ENCODE measurements around the gene TRAF1.

The TRAF1 gene

GRCh38 chr9:120942186-120943001 lies 15.8 kb upstream of the TRAF1 start:
- no peak overlapping the region for H3K4me3 ChIP-seq (ENCODE audit: insufficient read depth, low read length, poor library complexity, severe bottlenecking)
- H3K36me3 ChIP-seq (ENCODE audit: low read length) = no peaks in the 10 kb centered on the region
- H3F3A ChIP-seq (ENCODE audit: insufficient read depth) = no peaks in the 10 kb centered on the region; the same call in 1 of the 2 replicates
- no peak for TF ChIP-seq CTCF (IDR thresholded peaks at IDR 0.05; ENCODE audit: insufficient read depth, low read length, poor library complexity, severe bottlenecking)
- no peak for TF ChIP-seq EZH2phosphoT487 (conservative IDR thresholded peaks at IDR 0.05; ENCODE audit: low read length)
- H4K20me1 ChIP-seq (ENCODE audit: low read depth, low read length) = no peaks in the 10 kb centered on the region
- no peaks in the 10 kb centered on the region for H3K27me3 ChIP-seq (ENCODE audit: low read length)
- no peak overlapping the region for H3K4me2 ChIP-seq (ENCODE audit: low read depth, low read length, poor library complexity, severe bottlenecking)
- no peak overlapping the region for H3K27ac ChIP-seq (ENCODE audit: low read depth, low read length)
- H3K9me2 ChIP-seq (replicated peaks; ENCODE audit: insufficient read depth, low read length) = no peaks in the 10 kb centered on the region
- no peak overlapping the region for H2AFZ ChIP-seq (ENCODE audit: low read depth, low read length, severe bottlenecking)
- H3K9ac ChIP-seq (ENCODE audit: low read length) = no peak overlapping the region
- H3K79me2 ChIP-seq (ENCODE audit: insufficient read depth, low read length) = no peaks in the 10 kb centered on the region
- H3K9me3 ChIP-seq (ENCODE audit: insufficient read depth, low read length) = no peaks in the 10 kb centered on the region

GRCh38 chr9:120941046-120941770 lies 14.6 kb upstream of the TRAF1 start:
- Histone ChIP-seq H3K4me3 (ENCODE audit: insufficient read depth, low read length, poor library complexity, severe bottlenecking) (no peak overlapping the region), H3K9ac (ENCODE audit: low read length) (no peak overlapping the region), H3K4me2 (ENCODE audit: low read depth, low read length, poor library complexity, severe bottlenecking) (no peak overlapping the region), H3F3A (ENCODE audit: insufficient read depth) (peaks cover 7% of the 10 kb centered on the region), H3K27me3 (ENCODE audit: low read length) (no peaks in the 10 kb centered on the region), H3K79me2 (ENCODE audit: insufficient read depth, low read length) (no peaks in the 10 kb centered on the region), H3K9me3 (ENCODE audit: insufficient read depth, low read length) (no peaks in the 10 kb centered on the region), H3K9me2 (replicated peaks; ENCODE audit: insufficient read depth, low read length) (no peaks in the 10 kb centered on the region), H2AFZ (ENCODE audit: low read depth, low read length, severe bottlenecking) (no peak overlapping the region), H3K27ac (ENCODE audit: low read depth, low read length) (no peak overlapping the region), H3K36me3 (ENCODE audit: low read length) (no peaks in the 10 kb centered on the region), H4K20me1 (ENCODE audit: low read depth, low read length) (no peaks in the 10 kb centered on the region)
- TF ChIP-seq EZH2phosphoT487 (conservative IDR thresholded peaks at IDR 0.05; ENCODE audit: low read length) = no peak

- Histone ChIP-seq H3K27me3 (ENCODE audit: low read length) (no peaks in the 10 kb centered on the region), H3K4me2 (ENCODE audit: low read depth, low read length, poor library complexity, severe bottlenecking) (no peak overlapping the region), H2AFZ (ENCODE audit: low read depth, low read length, severe bottlenecking) (no peak overlapping the region), H3K9ac (ENCODE audit: low read length) (no peak overlapping the region), H3K36me3 (ENCODE audit: low read length) (no peaks in the 10 kb centered on the region), H3K27ac (ENCODE audit: low read depth, low read length) (no peak overlapping the region), H3F3A (ENCODE audit: insufficient read depth) (peaks cover 14% of the 10 kb centered on the region), H3K9me2 (replicated peaks; ENCODE audit: insufficient read depth, low read length) (no peaks in the 10 kb centered on the region), H3K9me3 (ENCODE audit: insufficient read depth, low read length) (no peaks in the 10 kb centered on the region), H4K20me1 (ENCODE audit: low read depth, low read length) (no peaks in the 10 kb centered on the region), H3K4me3 (ENCODE audit: insufficient read depth, low read length, poor library complexity, severe bottlenecking) (no peak overlapping the region), H3K79me2 (ENCODE audit: insufficient read depth, low read length) (no peaks in the 10 kb centered on the region)
- no peak for TF ChIP-seq EZH2phosphoT487 (conservative IDR thresholded peaks at IDR 0.05; ENCODE audit: low read length)
- TF ChIP-seq CTCF (IDR thresholded peaks at IDR 0.05; ENCODE audit: insufficient read depth, low read length, poor library complexity, severe bottlenecking) = no peak
Observed at GRCh38 chr9:120940573-120940972, 14.0 kb upstream of the TRAF1 start.

- no peak overlapping the region for H3K4me2 ChIP-seq (ENCODE audit: low read depth, low read length, poor library complexity, severe bottlenecking)
- H3F3A ChIP-seq (ENCODE audit: insufficient read depth) = peaks cover 31% of the 10 kb centered on the region
- H4K20me1 ChIP-seq (ENCODE audit: low read depth, low read length) = no peaks in the 10 kb centered on the region
- no peaks in the 10 kb centered on the region for H3K9me3 ChIP-seq (ENCODE audit: insufficient read depth, low read length)
- no peaks in the 10 kb centered on the region for H3K36me3 ChIP-seq (ENCODE audit: low read length)
- no peak overlapping the region for H3K9ac ChIP-seq (ENCODE audit: low read length)
- no peak overlapping the region for H2AFZ ChIP-seq (ENCODE audit: low read depth, low read length, severe bottlenecking)
- no peak for TF ChIP-seq EZH2phosphoT487 (conservative IDR thresholded peaks at IDR 0.05; ENCODE audit: low read length)
- no peak for TF ChIP-seq CTCF (IDR thresholded peaks at IDR 0.05; ENCODE audit: insufficient read depth, low read length, poor library complexity, severe bottlenecking)
- H3K9me2 ChIP-seq (replicated peaks; ENCODE audit: insufficient read depth, low read length) = no peaks in the 10 kb centered on the region
- no peaks in the 10 kb centered on the region for H3K27me3 ChIP-seq (ENCODE audit: low read length)
- no peaks in the 10 kb centered on the region for H3K79me2 ChIP-seq (ENCODE audit: insufficient read depth, low read length)
- no peak overlapping the region for H3K27ac ChIP-seq (ENCODE audit: low read depth, low read length)
- H3K4me3 ChIP-seq (ENCODE audit: insufficient read depth, low read length, poor library complexity, severe bottlenecking) = no peak overlapping the region
Observed at GRCh38 chr9:120938851-120939250, 12.3 kb upstream of the TRAF1 start.

Measured in SU-DHL-6 (cell line).